ENCODE measurements around the gene HS3ST5.

Gene HS3ST5

DNA sequence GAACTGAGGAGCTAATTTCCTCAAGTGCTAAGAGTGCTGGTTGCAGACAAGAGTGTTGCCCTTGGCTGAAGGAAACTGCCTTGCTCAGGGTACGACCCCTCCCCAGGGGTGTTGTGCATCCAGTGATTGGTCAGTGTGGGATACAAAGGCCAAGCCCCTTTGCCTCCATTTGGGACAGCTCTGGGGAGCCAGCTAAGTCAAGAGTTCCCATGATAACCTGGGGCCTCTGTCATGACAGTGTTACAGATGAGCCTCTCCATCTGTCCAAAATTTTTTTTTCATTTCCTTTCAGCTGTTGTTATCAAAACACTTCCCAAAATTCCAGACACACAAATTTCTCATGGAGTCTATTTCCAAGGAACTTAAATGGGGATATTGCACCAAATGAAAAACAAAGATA is 93.3 kb downstream of the HS3ST5 start:
- no peak for DNase-seq (ENCODE audit: low spot score)
- in situ Hi-C loops (cut with MboI; ENCODE audit: low pct_unique_long_range_greater_than_20kb, low sequenced_read_pairs, unreplicated experiment) = no loop called here

DNA sequence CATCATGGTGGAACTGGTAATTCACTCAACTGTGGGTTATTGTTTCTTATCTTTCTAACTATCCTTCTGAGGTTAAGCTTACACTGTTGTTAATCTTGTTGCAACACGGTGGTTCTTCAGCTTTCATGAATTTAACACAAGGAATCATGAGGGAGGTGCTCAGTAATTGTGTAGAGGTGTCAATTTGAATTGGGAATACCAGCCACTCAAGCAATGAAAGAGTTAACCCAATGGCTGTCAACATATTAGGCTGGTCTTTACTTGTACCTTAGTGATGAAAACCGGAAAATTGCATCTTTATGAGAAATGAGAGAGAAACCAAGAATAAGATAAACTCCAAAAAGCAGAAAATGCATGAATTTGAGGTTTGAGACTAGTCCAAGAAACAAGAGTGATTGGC is 95.7 kb downstream of the HS3ST5 start:
- TF ChIP-seq, protein P1, sequence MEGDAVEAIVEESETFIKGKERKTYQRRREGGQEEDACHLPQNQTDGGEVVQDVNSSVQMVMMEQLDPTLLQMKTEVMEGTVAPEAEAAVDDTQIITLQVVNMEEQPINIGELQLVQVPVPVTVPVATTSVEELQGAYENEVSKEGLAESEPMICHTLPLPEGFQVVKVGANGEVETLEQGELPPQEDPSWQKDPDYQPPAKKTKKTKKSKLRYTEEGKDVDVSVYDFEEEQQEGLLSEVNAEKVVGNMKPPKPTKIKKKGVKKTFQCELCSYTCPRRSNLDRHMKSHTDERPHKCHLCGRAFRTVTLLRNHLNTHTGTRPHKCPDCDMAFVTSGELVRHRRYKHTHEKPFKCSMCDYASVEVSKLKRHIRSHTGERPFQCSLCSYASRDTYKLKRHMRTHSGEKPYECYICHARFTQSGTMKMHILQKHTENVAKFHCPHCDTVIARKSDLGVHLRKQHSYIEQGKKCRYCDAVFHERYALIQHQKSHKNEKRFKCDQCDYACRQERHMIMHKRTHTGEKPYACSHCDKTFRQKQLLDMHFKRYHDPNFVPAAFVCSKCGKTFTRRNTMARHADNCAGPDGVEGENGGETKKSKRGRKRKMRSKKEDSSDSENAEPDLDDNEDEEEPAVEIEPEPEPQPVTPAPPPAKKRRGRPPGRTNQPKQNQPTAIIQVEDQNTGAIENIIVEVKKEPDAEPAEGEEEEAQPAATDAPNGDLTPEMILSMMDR (IDR thresholded peaks at IDR 0.05; ENCODE audit: extremely low read depth, insufficient read depth, missing control alignments) = no peak
- in situ Hi-C loops (cut with MboI; ENCODE audit: low pct_unique_long_range_greater_than_20kb, low sequenced_read_pairs, unreplicated experiment) = no loop called here
- no peak for DNase-seq (ENCODE audit: low spot score)

More for the DNA sequence above, 93.3 kb downstream of the HS3ST5 start:
- TF ChIP-seq, protein P1 (IDR thresholded peaks at IDR 0.05; ENCODE audit: extremely low read depth, insufficient read depth, missing control alignments) = no peak

DNA sequence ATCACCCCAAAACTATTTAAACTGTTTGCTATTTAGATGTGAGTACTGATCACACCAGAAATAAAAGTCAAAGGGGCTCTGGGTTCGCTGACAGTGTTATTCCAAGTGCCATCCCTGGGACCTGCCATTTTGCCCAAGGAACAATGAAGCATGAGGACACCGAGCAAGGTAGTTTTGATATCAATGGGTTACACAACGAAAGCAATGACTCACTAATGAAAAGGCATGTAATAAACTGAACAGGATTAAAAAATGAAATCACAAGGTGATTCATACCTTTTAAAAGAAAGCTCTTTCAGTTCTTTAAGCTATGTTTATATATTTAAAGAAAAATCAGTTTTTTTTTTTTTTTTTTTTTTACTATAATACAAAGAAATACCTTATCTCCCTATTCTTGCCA is 102.0 kb downstream of the HS3ST5 start:
- TF ChIP-seq, protein P1 (IDR thresholded peaks at IDR 0.05; ENCODE audit: extremely low read depth, insufficient read depth, missing control alignments) = no peak
- DNase-seq (ENCODE audit: low spot score) = no peak

DNA sequence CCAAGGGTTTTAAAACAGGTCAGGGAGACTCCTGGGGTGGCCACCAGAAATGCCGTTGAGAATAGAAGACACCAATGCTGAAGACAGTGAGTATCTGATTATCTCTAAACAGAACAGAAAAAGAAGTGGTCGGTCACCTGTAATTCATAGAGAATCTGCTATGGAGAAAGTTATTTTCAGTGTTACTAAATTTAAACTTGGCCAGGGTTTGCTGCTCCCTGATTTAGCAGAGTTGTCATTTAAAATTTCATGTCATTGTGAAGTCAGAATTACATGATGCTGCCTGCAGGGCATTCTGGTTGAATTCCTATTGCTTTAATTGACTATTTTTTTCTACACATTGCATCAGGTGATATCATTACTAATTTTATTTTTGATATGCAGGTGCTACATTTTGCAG is 114.1 kb downstream of the HS3ST5 start:
- in situ Hi-C loops (cut with MboI; ENCODE audit: low pct_unique_long_range_greater_than_20kb, low sequenced_read_pairs, unreplicated experiment) = no loop called here
- DNase-seq (ENCODE audit: low spot score) = no peak
- TF ChIP-seq, protein P1 (IDR thresholded peaks at IDR 0.05; ENCODE audit: extremely low read depth, insufficient read depth, missing control alignments) = no peak

More for the DNA sequence above, 102.0 kb downstream of the HS3ST5 start:
- in situ Hi-C loops (cut with MboI; ENCODE audit: low pct_unique_long_range_greater_than_20kb, low sequenced_read_pairs, unreplicated experiment) = no loop called here

DNA sequence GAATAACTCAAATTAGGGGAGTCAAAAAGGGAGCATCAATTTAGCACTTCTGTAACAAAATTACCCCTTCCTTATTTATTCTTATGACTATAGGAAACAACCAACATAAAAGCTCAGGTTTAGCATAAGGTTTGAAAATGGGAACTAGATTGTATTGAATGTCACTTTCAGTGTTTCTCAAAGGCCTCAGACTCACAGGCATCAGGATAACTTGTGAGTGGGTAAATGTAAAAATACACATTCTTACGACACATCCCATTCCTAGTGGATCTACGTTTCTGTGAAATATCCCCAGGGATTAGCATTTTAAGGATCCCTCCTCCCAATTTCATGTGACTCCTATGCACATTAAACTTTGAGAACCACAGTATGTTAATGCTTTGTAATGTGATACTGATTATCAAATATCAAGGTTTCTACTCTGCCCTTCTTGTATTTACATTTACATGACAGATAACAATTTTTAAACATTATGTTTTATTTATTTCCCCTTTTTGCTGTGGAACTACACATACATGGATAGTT is 114.8 kb downstream of the HS3ST5 start:
- TF ChIP-seq, protein P1 (IDR thresholded peaks at IDR 0.05; ENCODE audit: extremely low read depth, insufficient read depth, missing control alignments) = no peak
- in situ Hi-C loops (cut with MboI; ENCODE audit: low pct_unique_long_range_greater_than_20kb, low sequenced_read_pairs, unreplicated experiment) = no loop called here
- DNase-seq (ENCODE audit: low spot score) = no peak

DNA sequence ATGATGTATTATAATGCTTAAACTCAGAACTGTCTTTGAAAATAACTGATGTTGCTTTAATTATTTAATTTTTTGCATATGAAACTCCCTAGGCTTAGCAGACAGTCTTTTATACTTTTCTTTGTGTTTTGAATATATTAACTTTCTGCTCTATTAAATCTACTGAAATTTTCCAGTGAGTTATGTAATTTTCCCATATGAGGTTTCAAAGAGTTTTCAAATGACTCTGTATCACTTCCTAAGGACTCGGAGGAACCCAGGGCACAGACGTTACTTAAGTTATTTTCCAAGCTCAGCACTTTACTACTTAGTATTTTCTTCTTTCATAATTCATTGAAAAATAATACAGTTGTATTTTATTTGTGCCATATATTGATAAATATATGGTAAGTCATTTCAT is 122.6 kb downstream of the HS3ST5 start:
- DNase-seq (ENCODE audit: low spot score) = no peak
- in situ Hi-C loops (cut with MboI; ENCODE audit: low pct_unique_long_range_greater_than_20kb, low sequenced_read_pairs, unreplicated experiment) = no loop called here
- TF ChIP-seq, protein P1 (IDR thresholded peaks at IDR 0.05; ENCODE audit: extremely low read depth, insufficient read depth, missing control alignments) = no peak
